Panc1 (cell line): ENCODE measurements around the gene GNAS-AS1.

ENCODE experiments used
- POLR2AphosphoS5 ChIP-seq: IDR thresholded peaks from 2 replicates; pipeline ENCODE4 v1.6.1; 2012; ENCODE audit warnings: mild to moderate bottlenecking, low read depth, low read length, moderate library complexity
- TCF7L2 ChIP-seq: IDR thresholded peaks from 2 replicates; pipeline ENCODE4 v1.6.1; 2011; ENCODE audit warnings: mild to moderate bottlenecking, low read depth, low read length, inconsistent platforms
- TF ChIP-seq, protein P1 (sequence below): fragments of 450-650 bp; IDR thresholded peaks from 2 replicates; pipeline ENCODE4 v1.5.1; 2017; ENCODE audit warnings: mild to moderate bottlenecking

DNA sequence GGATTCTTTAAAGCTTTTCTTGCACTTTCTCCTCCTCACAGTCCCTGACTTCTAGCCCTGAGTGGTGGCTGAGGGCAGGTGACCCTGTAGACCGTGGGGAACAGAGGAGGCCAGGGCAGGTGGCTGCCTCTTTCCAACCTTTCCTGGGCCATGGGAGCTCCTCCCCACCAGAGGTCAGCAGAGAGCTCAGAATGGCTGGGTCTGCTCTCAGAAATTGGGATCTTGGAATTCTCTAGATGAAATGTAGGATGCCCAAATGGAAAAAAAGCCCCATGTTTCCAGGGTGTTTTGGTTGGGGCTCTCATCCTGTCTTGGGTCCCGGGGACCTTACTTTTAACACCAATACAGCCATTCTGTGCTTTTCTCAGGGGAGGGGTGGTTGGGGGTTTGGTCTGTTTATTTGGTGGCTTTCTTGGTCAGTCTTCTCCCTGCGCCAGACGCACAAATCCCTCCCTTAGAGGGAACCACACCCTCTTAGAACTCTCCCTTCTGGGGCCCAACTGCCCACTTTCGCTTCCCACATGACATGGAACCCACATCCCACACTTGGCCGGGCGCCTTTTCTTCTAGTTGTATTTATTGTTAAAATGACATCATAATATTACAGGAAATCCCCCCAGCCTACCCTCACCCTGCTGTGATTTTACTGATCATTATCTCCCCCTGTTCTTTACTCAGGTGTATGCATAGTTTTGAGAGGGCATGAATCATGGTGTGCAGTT is 19.8 kb upstream of the GNAS-AS1 start:
- TF ChIP-seq, protein P1, sequence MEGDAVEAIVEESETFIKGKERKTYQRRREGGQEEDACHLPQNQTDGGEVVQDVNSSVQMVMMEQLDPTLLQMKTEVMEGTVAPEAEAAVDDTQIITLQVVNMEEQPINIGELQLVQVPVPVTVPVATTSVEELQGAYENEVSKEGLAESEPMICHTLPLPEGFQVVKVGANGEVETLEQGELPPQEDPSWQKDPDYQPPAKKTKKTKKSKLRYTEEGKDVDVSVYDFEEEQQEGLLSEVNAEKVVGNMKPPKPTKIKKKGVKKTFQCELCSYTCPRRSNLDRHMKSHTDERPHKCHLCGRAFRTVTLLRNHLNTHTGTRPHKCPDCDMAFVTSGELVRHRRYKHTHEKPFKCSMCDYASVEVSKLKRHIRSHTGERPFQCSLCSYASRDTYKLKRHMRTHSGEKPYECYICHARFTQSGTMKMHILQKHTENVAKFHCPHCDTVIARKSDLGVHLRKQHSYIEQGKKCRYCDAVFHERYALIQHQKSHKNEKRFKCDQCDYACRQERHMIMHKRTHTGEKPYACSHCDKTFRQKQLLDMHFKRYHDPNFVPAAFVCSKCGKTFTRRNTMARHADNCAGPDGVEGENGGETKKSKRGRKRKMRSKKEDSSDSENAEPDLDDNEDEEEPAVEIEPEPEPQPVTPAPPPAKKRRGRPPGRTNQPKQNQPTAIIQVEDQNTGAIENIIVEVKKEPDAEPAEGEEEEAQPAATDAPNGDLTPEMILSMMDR: peak; percentile 92
- TF ChIP-seq POLR2AphosphoS5 (no peak), TCF7L2 (no peak)
